A673 (cell line): Measurements from ENCODE around the gene LRCH1. TPM values are rescaled to one million over a fixed set of nuclear protein-coding genes. Genes with fewer than 3 reads are reported as not detected.

Experiments
- BruUV-seq: library from RNA; stranded (reverse); fragments of 400-500 nt; replicated peaks from 2 replicates; lab custom pipeline; 2021; lab: Mats Ljungman, UMichigan
- CTCF ChIA-PET: fragments of 300-600 bp; sonication (Branson Sonifier 250); formaldehyde crosslinking; loops from one replicate; lab custom pipeline; 2022; ENCODE audit warnings: antibody characterized with exemption; lab: Charles Lee
- POLR2A ChIA-PET: fragments of 300-600 bp; sonication (Branson Sonifier 250); formaldehyde crosslinking; loops from one replicate; lab custom pipeline; 2022; ENCODE audit warnings: antibody characterized with exemption; ENCODE audit not compliant: low non-redundant PET; lab: Charles Lee
- DNase-seq: peaks from one replicate; pipeline ENCODE4 v3.0.0-alpha.2; 2015; ENCODE audit warnings: low spot score
- H3K27ac ChIP-seq: fragments of 200-600 bp; sonication (generic); 2 replicates; pipeline ENCODE4 v1.5.1; 2016; ENCODE audit warnings: mixed run types, low read depth, mild to moderate bottlenecking, mixed read lengths, antibody characterized with exemption, low read length; ENCODE audit not compliant: poor library complexity, severe bottlenecking
- H3K27me3 ChIP-seq: fragments of 200-600 bp; sonication (generic); replicated peaks from 2 replicates; pipeline ENCODE4 v1.6.1; 2017; ENCODE audit warnings: mixed run types, low read depth, mild to moderate bottlenecking, mixed read lengths, antibody characterized with exemption, low read length; ENCODE audit not compliant: insufficient read depth, poor library complexity
- H3K36me3 ChIP-seq: fragments of 200-600 bp; sonication (generic); 2 replicates; pipeline ENCODE4 v1.6.1; 2016; ENCODE audit warnings: mixed run types, mild to moderate bottlenecking, mixed read lengths, antibody characterized with exemption, low read length; ENCODE audit not compliant: insufficient read depth, poor library complexity, severe bottlenecking
- H3K4me1 ChIP-seq: fragments of 200-600 bp; sonication (generic); 2 replicates; pipeline ENCODE4 v1.6.1; 2017; ENCODE audit warnings: mixed run types, mild to moderate bottlenecking, mixed read lengths, antibody characterized with exemption, low read length; ENCODE audit not compliant: insufficient read depth, poor library complexity, severe bottlenecking
- H3K4me3 ChIP-seq: fragments of 200-600 bp; sonication (generic); 2 replicates; pipeline ENCODE4 v1.5.1; 2016; ENCODE audit warnings: low read depth, mixed run types, mild to moderate bottlenecking, mixed read lengths, low read length; ENCODE audit not compliant: poor library complexity, severe bottlenecking
- H3K9me3 ChIP-seq: fragments of 200-600 bp; sonication (generic); 2 replicates; pipeline ENCODE4 v1.6.1; 2016; ENCODE audit warnings: mixed run types, low read depth, mild to moderate bottlenecking, mixed read lengths, antibody characterized with exemption, low read length; ENCODE audit not compliant: poor library complexity, severe bottlenecking
- EZH2 ChIP-seq: fragments of 200-600 bp; sonication (generic); IDR thresholded peaks from 2 replicates; pipeline ENCODE4 v1.6.1; 2017; ENCODE audit warnings: borderline replicate concordance, low read depth, mild to moderate bottlenecking, mixed read lengths, antibody characterized with exemption, low read length; ENCODE audit not compliant: poor library complexity, severe bottlenecking
- intact Hi-C: fragments of 100-400 bp; cut with micrococcal nuclease; formaldehyde crosslinking; loops from one replicate; pipeline ENCODE4 v1.10.0; 2022; ENCODE audit not compliant: unreplicated experiment
- total RNA-seq: library from RNA; stranded (reverse); gene quantifications from 2 replicates; pipeline ENCODE4 v1.2.3, GENCODE V29; 2021
- TF ChIP-seq, protein P1 (sequence below): fragments of 300-800, 200-600 bp; sonication (generic); conservative IDR thresholded peaks from 2 replicates; pipeline ENCODE4 v1.5.1; 2017; ENCODE audit warnings: low read depth, mild to moderate bottlenecking, antibody characterized with exemption, low read length, moderate library complexity, mixed read lengths

Gene LRCH1
- total RNA-seq, 1 experiment from 2014 or later: 25.3 TPM

DNA sequence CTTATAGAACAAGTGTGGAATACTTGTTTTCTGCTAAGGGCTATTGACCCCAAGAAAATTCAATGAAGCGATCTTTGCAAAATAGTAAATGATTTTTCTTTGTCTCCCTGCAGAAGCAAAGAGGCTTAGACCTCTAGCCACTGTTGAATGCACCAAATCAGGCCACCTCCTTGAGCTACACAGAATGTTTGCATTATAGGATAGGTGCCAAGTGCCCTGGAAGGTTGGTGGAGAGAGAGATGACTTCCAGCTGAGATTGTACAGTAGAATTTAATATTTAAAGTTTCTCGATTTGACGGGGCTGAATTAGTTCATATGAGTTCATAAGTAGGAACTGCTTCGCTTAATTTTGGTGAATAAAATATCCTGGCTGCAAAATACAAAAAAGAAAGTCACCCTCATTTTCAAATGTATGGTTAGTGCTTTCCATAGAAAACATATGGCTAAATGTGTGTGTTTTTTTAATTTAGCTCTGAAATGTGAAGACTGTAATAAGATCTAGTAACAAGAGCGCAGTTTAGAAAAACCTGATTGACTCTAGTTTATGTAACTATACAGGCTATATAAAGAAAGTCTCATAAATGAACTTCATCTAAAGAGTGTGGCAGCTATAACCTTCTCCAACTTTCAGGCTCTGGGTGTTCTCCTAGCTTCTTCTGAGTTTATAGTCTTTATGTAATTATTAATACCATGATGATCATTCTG, 41.6 kb downstream of the LRCH1 start:
- DNase-seq: no peak
- ChIA-PET POLR2A (no interaction called here), CTCF (no interaction called here)
- Histone ChIP-seq H3K4me1 (peaks cover 78% of the 10 kb centered on the region), H3K27me3 (no peaks in the 10 kb centered on the region), H3K4me3 (no peak overlapping the region), H3K27ac (peak overlapping the region; percentile 61), H3K36me3 (no peaks in the 10 kb centered on the region), H3K9me3 (no peaks in the 10 kb centered on the region)
- TF ChIP-seq, protein P1, sequence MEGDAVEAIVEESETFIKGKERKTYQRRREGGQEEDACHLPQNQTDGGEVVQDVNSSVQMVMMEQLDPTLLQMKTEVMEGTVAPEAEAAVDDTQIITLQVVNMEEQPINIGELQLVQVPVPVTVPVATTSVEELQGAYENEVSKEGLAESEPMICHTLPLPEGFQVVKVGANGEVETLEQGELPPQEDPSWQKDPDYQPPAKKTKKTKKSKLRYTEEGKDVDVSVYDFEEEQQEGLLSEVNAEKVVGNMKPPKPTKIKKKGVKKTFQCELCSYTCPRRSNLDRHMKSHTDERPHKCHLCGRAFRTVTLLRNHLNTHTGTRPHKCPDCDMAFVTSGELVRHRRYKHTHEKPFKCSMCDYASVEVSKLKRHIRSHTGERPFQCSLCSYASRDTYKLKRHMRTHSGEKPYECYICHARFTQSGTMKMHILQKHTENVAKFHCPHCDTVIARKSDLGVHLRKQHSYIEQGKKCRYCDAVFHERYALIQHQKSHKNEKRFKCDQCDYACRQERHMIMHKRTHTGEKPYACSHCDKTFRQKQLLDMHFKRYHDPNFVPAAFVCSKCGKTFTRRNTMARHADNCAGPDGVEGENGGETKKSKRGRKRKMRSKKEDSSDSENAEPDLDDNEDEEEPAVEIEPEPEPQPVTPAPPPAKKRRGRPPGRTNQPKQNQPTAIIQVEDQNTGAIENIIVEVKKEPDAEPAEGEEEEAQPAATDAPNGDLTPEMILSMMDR: no peak
- TF ChIP-seq EZH2: no peak
- no TSS peak for BruUV-seq
- intact Hi-C loops: no loop called here

DNA sequence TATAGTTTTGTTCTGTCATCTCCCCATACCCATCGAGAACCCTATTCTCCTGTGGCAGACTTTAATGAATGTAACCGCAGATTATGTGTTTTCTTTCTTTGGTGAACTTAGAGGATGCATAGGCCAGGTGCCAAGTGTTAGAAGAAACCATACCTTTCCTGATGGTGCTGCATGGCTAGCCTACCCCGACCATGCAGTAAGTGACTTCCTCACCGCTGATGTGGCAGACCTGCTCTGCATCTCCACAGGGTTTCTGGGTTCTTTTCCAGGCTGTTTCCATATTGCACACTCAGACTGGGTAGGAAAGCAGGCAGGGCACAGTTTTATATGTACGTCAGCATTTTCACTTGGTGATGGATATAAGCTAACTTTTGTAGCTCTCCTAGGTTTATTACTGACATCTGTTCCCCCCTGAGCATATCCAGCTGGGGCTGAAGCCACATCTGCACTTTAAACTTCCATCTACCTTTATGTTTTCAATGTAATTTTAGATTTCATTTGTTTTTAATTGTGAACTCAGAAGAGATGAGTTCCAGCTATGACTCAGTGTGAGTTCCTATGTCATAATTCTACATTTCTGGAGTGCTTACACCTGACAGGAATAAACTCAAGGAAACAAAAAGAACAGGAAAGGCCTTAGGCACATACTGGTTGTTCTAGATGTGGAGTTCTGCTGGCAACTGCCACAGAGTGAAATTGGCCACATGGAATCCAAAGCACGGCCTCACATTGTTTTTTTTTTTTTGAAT, 42.3 kb downstream of the LRCH1 start:
- POLR2A ChIA-PET: no interaction called here
- BruUV-seq: no TSS peak
- Histone ChIP-seq H3K27ac (peak overlapping the region; percentile 61), H3K4me3 (no peak overlapping the region), H3K36me3 (no peaks in the 10 kb centered on the region), H3K9me3 (no peaks in the 10 kb centered on the region), H3K27me3 (no peaks in the 10 kb centered on the region), H3K4me1 (peaks cover 74% of the 10 kb centered on the region)
- DNase-seq: peak; percentile 43
- intact Hi-C loops: no loop called here
- CTCF ChIA-PET: no interaction called here
- TF ChIP-seq EZH2: no peak
- TF ChIP-seq, protein P1: no peak

DNA sequence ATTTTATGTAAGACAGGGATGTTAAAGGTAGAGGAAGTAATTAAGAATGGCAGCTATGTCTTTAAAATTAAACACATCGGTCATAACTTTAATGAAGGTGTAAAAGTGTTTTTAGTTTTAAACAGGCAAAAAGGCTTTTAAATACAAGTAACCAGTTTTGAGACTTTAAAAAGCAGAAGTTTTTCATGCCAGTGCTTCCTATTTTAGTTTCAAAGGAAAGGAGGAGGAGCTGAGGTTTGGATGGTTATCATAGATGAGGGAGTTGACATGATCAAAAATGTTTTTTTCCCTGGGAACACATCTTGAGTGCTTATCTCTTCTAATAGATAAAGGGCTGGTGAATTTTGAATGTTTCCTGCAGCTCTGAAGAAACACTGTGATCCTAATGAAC, 42.9 kb downstream of the LRCH1 start:
- Histone ChIP-seq H3K27me3 (no peaks in the 10 kb centered on the region), H3K4me3 (no peak overlapping the region), H3K4me1 (peaks cover 77% of the 10 kb centered on the region), H3K9me3 (no peaks in the 10 kb centered on the region), H3K27ac (peak overlapping the region; percentile 9), H3K36me3 (no peaks in the 10 kb centered on the region)
- ChIA-PET POLR2A (no interaction called here), CTCF (no interaction called here)
- intact Hi-C loops: no loop called here
- TF ChIP-seq EZH2: no peak
- TF ChIP-seq, protein P1: no peak
- no TSS peak for BruUV-seq
- DNase-seq: no peak
